Muscle layer of duodenum (tissue), 2 donors: ENCODE results near the gene RNU1-3.
"Not testable (repeated sequence)": the region's sequence is repeated elsewhere in the genome, so short reads cannot be mapped to it uniquely, and the experiment has no call there.

Experiments used
- H3K27ac ChIP-seq: one replicate; pipeline ENCODE4 v1.7.0; 2013; ENCODE audit warnings: mild to moderate bottlenecking, low read length
- H3K27me3 ChIP-seq: one replicate; pipeline ENCODE4 v1.7.0; 2013; ENCODE audit warnings: low read depth, mild to moderate bottlenecking, control low read depth, low read length
- H3K36me3 ChIP-seq, 2 donors: one replicate each; pipeline ENCODE4 v1.7.0; 2013; ENCODE audit warnings: low read length in 2 of 2, control low read depth in 1 of 2, mild to moderate bottlenecking in 1 of 2; ENCODE audit not compliant: insufficient read depth in 2 of 2, control insufficient read depth in 1 of 2
- H3K4me1 ChIP-seq, 2 donors: one replicate each; pipeline ENCODE4 v1.7.0; 2013; ENCODE audit warnings: low read length in 2 of 2, mild to moderate bottlenecking in 2 of 2, control low read depth in 1 of 2, moderate library complexity in 1 of 2; ENCODE audit not compliant: insufficient read depth in 2 of 2, control insufficient read depth in 1 of 2
- H3K4me3 ChIP-seq, 2 donors: one replicate each; pipeline ENCODE4 v1.7.0; 2013; ENCODE audit warnings: low read length in 2 of 2, low read depth in 1 of 2, mild to moderate bottlenecking in 1 of 2
- H3K9me3 ChIP-seq, 2 donors: one replicate each; pipeline ENCODE4 v1.7.0; 2013; ENCODE audit warnings: low read length in 2 of 2, control low read depth in 1 of 2, mild to moderate bottlenecking in 1 of 2; ENCODE audit not compliant: control insufficient read depth in 1 of 2
- donor health status: healthy.

The RNU1-3 gene

GRCh38 chr1:16666502-16667413, at the start of gene RNU1-3:
TSS of gene RNU1-3 (minus strand) at chr1:16666948.
- H3K27ac ChIP-seq, H3K4me3 ChIP-seq, H3K36me3 ChIP-seq, H3K27me3 ChIP-seq, H3K9me3 ChIP-seq, H3K4me1 ChIP-seq: not testable (repeated sequence)

- not testable (repeated sequence) for H3K36me3 ChIP-seq, H3K4me1 ChIP-seq, H3K27ac ChIP-seq, H3K4me3 ChIP-seq, H3K27me3 ChIP-seq, H3K9me3 ChIP-seq
Measured at GRCh38 chr1:16713480-16713879, 46.7 kb upstream of the RNU1-3 start.

GRCh38 chr1:16712984-16713383, 46.2 kb upstream of the RNU1-3 start:
- H3K4me1 ChIP-seq, H3K27me3 ChIP-seq, H3K27ac ChIP-seq, H3K4me3 ChIP-seq, H3K36me3 ChIP-seq, H3K9me3 ChIP-seq: not testable (repeated sequence)

GRCh38 chr1:16712582-16712981, 45.8 kb upstream of the RNU1-3 start:
- H3K27me3 ChIP-seq, H3K4me1 ChIP-seq, H3K36me3 ChIP-seq, H3K9me3 ChIP-seq, H3K27ac ChIP-seq, H3K4me3 ChIP-seq: not testable (repeated sequence)

- not testable (repeated sequence) for H3K4me3 ChIP-seq, H3K27ac ChIP-seq, H3K9me3 ChIP-seq, H3K4me1 ChIP-seq, H3K27me3 ChIP-seq, H3K36me3 ChIP-seq
Measured at GRCh38 chr1:16712131-16712530, 45.4 kb upstream of the RNU1-3 start.

- H3K36me3 ChIP-seq, H3K4me3 ChIP-seq, H3K27me3 ChIP-seq, H3K27ac ChIP-seq, H3K9me3 ChIP-seq, H3K4me1 ChIP-seq: not testable (repeated sequence)
Measured at GRCh38 chr1:16710618-16711017, 43.9 kb upstream of the RNU1-3 start.

- H3K36me3 ChIP-seq, H3K27me3 ChIP-seq, H3K4me1 ChIP-seq, H3K9me3 ChIP-seq, H3K27ac ChIP-seq, H3K4me3 ChIP-seq: not testable (repeated sequence)
Measured at GRCh38 chr1:16709659-16710087, 42.9 kb upstream of the RNU1-3 start.

- H3K9me3 ChIP-seq, H3K4me1 ChIP-seq, H3K36me3 ChIP-seq, H3K27me3 ChIP-seq, H3K4me3 ChIP-seq, H3K27ac ChIP-seq: not testable (repeated sequence)
Measured at GRCh38 chr1:16708704-16709103, 42.0 kb upstream of the RNU1-3 start.

- not testable (repeated sequence) for H3K27ac ChIP-seq, H3K4me3 ChIP-seq, H3K4me1 ChIP-seq, H3K9me3 ChIP-seq, H3K36me3 ChIP-seq, H3K27me3 ChIP-seq
Measured at GRCh38 chr1:16707130-16708093, 40.7 kb upstream of the RNU1-3 start.

- not testable (repeated sequence) for H3K27me3 ChIP-seq, H3K9me3 ChIP-seq, H3K4me3 ChIP-seq, H3K4me1 ChIP-seq, H3K27ac ChIP-seq, H3K36me3 ChIP-seq
Measured at GRCh38 chr1:16706302-16706701, 39.6 kb upstream of the RNU1-3 start.

- not testable (repeated sequence) for H3K4me3 ChIP-seq, H3K27ac ChIP-seq, H3K27me3 ChIP-seq, H3K9me3 ChIP-seq, H3K36me3 ChIP-seq, H3K4me1 ChIP-seq
Measured at GRCh38 chr1:16704502-16705100, 37.9 kb upstream of the RNU1-3 start.
